Hematopoietic multipotent progenitor cell (in vitro differentiated cells): ENCODE results near the gene HPN. TPM values are rescaled to one million over a fixed set of nuclear protein-coding genes. Genes with fewer than 3 reads are reported as not detected.
"Not testable (repeated sequence)": the region's sequence is repeated elsewhere in the genome, so short reads cannot be mapped to it uniquely, and the experiment has no call there.

ENCODE experiments used
- DNase-seq, 3 donors: peaks; one replicate each; pipeline ENCODE4 v3.0.0-alpha.2; 2011 to 2015; ENCODE audit warnings: low read depth in 2 of 3, low spot score in 2 of 3
- total RNA-seq: library from RNA; depleted of rRNA; stranded (reverse); fragments of >200 nt; gene quantifications from one replicate; pipeline ENCODE4 v1.2.3, GENCODE V29; 2012

The HPN gene
- under 0.01 TPM for total RNA-seq

- no peak for DNase-seq
These were observed at the start of gene HPN for GRCh38 chr19:35041548-35042055. TSS of gene HPN (plus strand) at chr19:35041721. CDS start at chr19:35042507, 786 bp downstream.

- not testable (repeated sequence) for DNase-seq
These were observed 48.9 kb upstream of the HPN start for GRCh38 chr19:34992582-34992981.

GRCh38 chr19:34994286-34994642, 47.3 kb upstream of the HPN start:
- DNase-seq: no peak

GRCh38 chr19:34994643-34995541, 46.6 kb upstream of the HPN start:
- DNase-seq: no peak

- DNase-seq: no peak
These were observed 46.0 kb upstream of the HPN start for GRCh38 chr19:34995551-34995950.

- peak in 2 of 3 donors; percentile 47 to 70 for DNase-seq
These were observed 44.4 kb upstream of the HPN start for GRCh38 chr19:34997071-34997617.

GRCh38 chr19:34998224-34998623, 43.3 kb upstream of the HPN start:
- not testable (repeated sequence) for DNase-seq

GRCh38 chr19:34998777-34999497, 42.6 kb upstream of the HPN start:
- DNase-seq: peak in 1 of 3 donors; percentile 66

- peak in 2 of 3 donors; percentile 71 to 83 for DNase-seq
These were observed 41.8 kb upstream of the HPN start, which contains the start of gene GRAMD1A for GRCh38 chr19:34999498-35000337. TSS of gene GRAMD1A (plus strand) at chr19:35000323. CDS start at chr19:35000479, 156 bp downstream.

GRCh38 chr19:35000338-35000646, 41.2 kb upstream of the HPN start:
- DNase-seq: no peak

- peak in 2 of 3 donors; percentile 77 to 90 for DNase-seq
These were observed 40.6 kb upstream of the HPN start for GRCh38 chr19:35000647-35001501.

- DNase-seq: no peak
These were observed 39.4 kb upstream of the HPN start for GRCh38 chr19:35002037-35002535.

GRCh38 chr19:35004517-35005255, 36.8 kb upstream of the HPN start:
- DNase-seq: no peak

- DNase-seq: no peak
These were observed 36.1 kb upstream of the HPN start for GRCh38 chr19:35005256-35005977.

GRCh38 chr19:35006007-35006341, 35.5 kb upstream of the HPN start:
- DNase-seq: not testable (repeated sequence)

GRCh38 chr19:35006342-35006998, 35.1 kb upstream of the HPN start:
- DNase-seq: no peak

GRCh38 chr19:35006999-35007365, 34.5 kb upstream of the HPN start:
- DNase-seq: no peak

GRCh38 chr19:35007427-35007826, 34.1 kb upstream of the HPN start:
- DNase-seq: not testable (repeated sequence)
